Measurements from ENCODE around the gene PPM1H. TPM values are rescaled to one million over a fixed set of nuclear protein-coding genes. Genes with fewer than 3 reads are reported as not detected.

The PPM1H gene
- total RNA-seq, 1 donor from 2014 or later = 0.85 TPM

GRCh38 chr12:62722971-62723680 lies 211.8 kb downstream of the PPM1H start:
- Histone ChIP-seq H3K4me1 (peaks cover 3 to 18% of the 10 kb centered on the region in 2 donors), H3K27me3 (no peaks in the 10 kb centered on the region), H3K36me3 (peaks cover 0 to 6% of the 10 kb centered on the region in 2 donors), H3K9me3 (no peaks in the 10 kb centered on the region), H3K27ac (no peak overlapping the region), H3K4me3 (no peak overlapping the region)
- DNase-seq (ENCODE audit: low spot score in 2 of 2) = no peak
- no peak for TF ChIP-seq CTCF (IDR thresholded peaks at IDR 0.05)
- intact Hi-C loops (cut with DNase I) = loop anchor here (10.0 kb wide), 1 partner anchor 322 kb away; no protein-coding TSS in a partner anchor

GRCh38 chr12:62720661-62721330 lies 214.2 kb downstream of the PPM1H start:
- no peak for TF ChIP-seq CTCF (IDR thresholded peaks at IDR 0.05)
- H3K4me3 ChIP-seq = no peak overlapping the region
- intact Hi-C loops (cut with DNase I) = loop anchor here (10.0 kb wide), 1 partner anchor 324 kb away; no protein-coding TSS in a partner anchor
- peaks cover 0 to 6% of the 10 kb centered on the region in 2 donors for H3K36me3 ChIP-seq
- H3K9me3 ChIP-seq = no peaks in the 10 kb centered on the region
- H3K4me1 ChIP-seq = peaks cover 3 to 18% of the 10 kb centered on the region in 2 donors
- H3K27ac ChIP-seq = no peak overlapping the region
- H3K27me3 ChIP-seq = no peaks in the 10 kb centered on the region
- DNase-seq (ENCODE audit: low spot score in 2 of 2) = no peak

GRCh38 chr12:62720025-62720424 lies 214.9 kb downstream of the PPM1H start:
- H3K9me3 ChIP-seq = no peaks in the 10 kb centered on the region
- DNase-seq (ENCODE audit: low spot score in 2 of 2) = no peak
- no peaks in the 10 kb centered on the region for H3K27me3 ChIP-seq
- peaks cover 3 to 13% of the 10 kb centered on the region in 2 donors for H3K4me1 ChIP-seq
- intact Hi-C loops (cut with DNase I) = loop anchor here (10.0 kb wide), 1 partner anchor 325 kb away; no protein-coding TSS in a partner anchor
- no peak for TF ChIP-seq CTCF (IDR thresholded peaks at IDR 0.05)
- no peak overlapping the region for H3K4me3 ChIP-seq
- H3K27ac ChIP-seq = no peak overlapping the region
- H3K36me3 ChIP-seq = peaks cover 0 to 6% of the 10 kb centered on the region in 2 donors

GRCh38 chr12:62718762-62719426 lies 216.1 kb downstream of the PPM1H start:
- Histone ChIP-seq H3K27ac (no peak overlapping the region), H3K4me1 (peaks cover 0 to 5% of the 10 kb centered on the region in 2 donors), H3K27me3 (no peaks in the 10 kb centered on the region), H3K4me3 (no peak overlapping the region), H3K36me3 (peaks cover 0 to 6% of the 10 kb centered on the region in 2 donors), H3K9me3 (no peaks in the 10 kb centered on the region)
- intact Hi-C loops (cut with DNase I) = no loop called here
- TF ChIP-seq CTCF (IDR thresholded peaks at IDR 0.05) = no peak
- DNase-seq (ENCODE audit: low spot score in 2 of 2) = no peak

- no peak overlapping the region for H3K27ac ChIP-seq
- no peak overlapping the region for H3K4me3 ChIP-seq
- no peaks in the 10 kb centered on the region for H3K27me3 ChIP-seq
- intact Hi-C loops (cut with DNase I) = no loop called here
- no peak for TF ChIP-seq CTCF (IDR thresholded peaks at IDR 0.05)
- peaks cover 0 to 4% of the 10 kb centered on the region in 2 donors for H3K4me1 ChIP-seq
- no peak for DNase-seq (ENCODE audit: low spot score in 2 of 2)
- peaks cover 0 to 6% of the 10 kb centered on the region in 2 donors for H3K36me3 ChIP-seq
- H3K9me3 ChIP-seq = no peaks in the 10 kb centered on the region
These were observed 217.3 kb downstream of the PPM1H start for GRCh38 chr12:62717643-62718042.
